ENCODE results near the gene IL36A. TPM values are rescaled to one million over a fixed set of nuclear protein-coding genes. Genes with fewer than 3 reads are reported as not detected.

Gene IL36A
- total RNA-seq, 2 donors from 2014 or later: not detected

Other genes with a start within 250 kb of the IL36A start
- gene CKAP2L, start 240.8 kb upstream of the IL36A start, total RNA-seq: 10 to 100 TPM; 22.5 to 55.6 TPM
- gene IL1A, start 221.0 kb upstream of the IL36A start, total RNA-seq: 1 to 10 TPM in 1 of 2 donors, under 1 TPM in 1; 0.49 to 2.0 TPM
- under 1 TPM in 1 of 2 donors, not detected in 1; 0.25 TPM for gene IL1B, start 168.7 kb upstream of the IL36A start, total RNA-seq
- gene IL37, start 94.3 kb upstream of the IL36A start, total RNA-seq: under 1 TPM in 1 of 2 donors, not detected in 1; 0.32 TPM
- not detected for gene IL36G, start 27.5 kb upstream of the IL36A start, total RNA-seq
- gene IL36B, start 47.4 kb downstream of the IL36A start, total RNA-seq: not detected
- gene IL36RN, start 53.7 kb downstream of the IL36A start, total RNA-seq: not detected
- not detected for gene IL1F10, start 62.5 kb downstream of the IL36A start, total RNA-seq
- 1 to 10 TPM; 1.6 to 2.1 TPM for gene IL1RN, start 122.1 kb downstream of the IL36A start, total RNA-seq
- gene PSD4, start 168.5 kb downstream of the IL36A start, total RNA-seq: 100 to 1,000 TPM; 137 to 305 TPM

Data from activated naive CD4-positive, alpha-beta T cell treated with anti-CD3 and anti-CD28 coated beads, Interleukin-2, amount 50 U/mL, for 72 hours (primary cell).